ENCODE data around the gene RASL10A.
"Not testable (repeated sequence)": the region's sequence is repeated elsewhere in the genome, so short reads cannot be mapped to it uniquely, and the experiment has no call there.

RASL10A gene, protein sequence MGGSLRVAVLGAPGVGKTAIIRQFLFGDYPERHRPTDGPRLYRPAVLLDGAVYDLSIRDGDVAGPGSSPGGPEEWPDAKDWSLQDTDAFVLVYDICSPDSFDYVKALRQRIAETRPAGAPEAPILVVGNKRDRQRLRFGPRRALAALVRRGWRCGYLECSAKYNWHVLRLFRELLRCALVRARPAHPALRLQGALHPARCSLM

DNA sequence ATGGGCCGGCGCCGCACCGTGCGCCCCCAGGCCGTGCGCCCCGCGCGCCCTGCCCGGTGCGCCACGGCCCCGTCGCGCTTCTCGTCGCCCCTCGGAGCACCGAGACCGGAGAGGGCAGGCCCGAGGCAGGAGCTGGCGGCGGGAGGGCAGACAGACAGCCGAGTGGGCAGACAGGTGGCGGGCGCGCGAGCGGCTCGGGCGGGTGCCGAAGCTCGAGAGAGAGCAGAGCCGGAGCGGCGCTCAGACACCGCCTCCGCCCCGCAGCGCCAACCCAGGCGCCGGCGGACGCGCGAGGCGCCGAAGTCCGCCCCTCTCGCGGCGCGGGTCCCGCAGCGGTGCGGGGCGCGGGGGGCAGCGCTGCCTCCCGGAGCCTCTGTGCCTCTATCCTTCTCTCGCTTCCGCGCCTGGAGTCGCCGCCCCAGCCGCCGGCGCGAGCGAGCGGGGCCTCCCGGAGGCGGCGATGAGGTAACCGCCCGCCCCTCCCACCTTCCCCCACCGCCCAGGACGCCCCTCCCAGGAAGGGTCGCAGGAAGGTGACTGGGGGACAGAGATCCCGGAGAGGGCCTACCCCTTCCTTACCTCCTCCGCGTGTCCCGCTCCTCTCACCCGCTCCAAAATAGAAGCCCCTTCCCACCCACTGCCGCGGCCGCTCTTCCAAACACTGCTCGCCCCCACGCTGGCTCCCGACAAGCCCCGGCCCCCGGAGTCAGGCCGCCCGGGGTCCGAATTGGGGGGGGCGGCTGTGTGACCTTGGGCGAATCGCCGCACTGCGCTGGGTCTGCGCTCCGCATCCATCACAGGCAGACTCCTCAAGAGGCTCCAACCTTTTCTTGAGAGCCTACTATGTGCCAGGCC is at the start of gene RASL10A:
Gene RASL10A, minus strand, starts transcription at position 412 of the 855 bp plus-strand sequence. CDS start 451 bp downstream, outside the sequence.
- H3K4me1 ChIP-seq, result peaks cover 10 to 37% (median 27%) of the 10 kb centered on the region in 10 experiments
- peaks cover 0 to 5% (median 0%) of the 10 kb centered on the region in 11 experiments; a peak in 1 of 22 replicates for H3K9me3 ChIP-seq (replicated peaks in 1 of 11)
- H3K4me2 ChIP-seq, result peak within 1 kb of the TSS in 4 of 11 experiments; percentile 7 to 34 (median 10); a peak in 3 of 22 replicates
- no peak within 1 kb of the TSS for H3K9ac ChIP-seq
- H3K27me3 ChIP-seq, result peaks cover 47 to 64% (median 56%) of the 10 kb centered on the region in 11 experiments
- peaks cover 0 to 4% (median 0%) of the 10 kb centered on the region in 11 experiments; a peak in 1 of 22 replicates for H3K36me3 ChIP-seq
- TF ChIP-seq Cebpa-rat (IDR thresholded peaks at IDR 0.05), result no peak
- no peak within 1 kb of the TSS for H3K27ac ChIP-seq
- no peak within 1 kb of the TSS for H3K4me3 ChIP-seq
- peaks cover under 1 to 59% (median 21%) of the 10 kb centered on the region in 11 experiments; a peak in 16 of 22 replicates for H4K20me1 ChIP-seq

DNA sequence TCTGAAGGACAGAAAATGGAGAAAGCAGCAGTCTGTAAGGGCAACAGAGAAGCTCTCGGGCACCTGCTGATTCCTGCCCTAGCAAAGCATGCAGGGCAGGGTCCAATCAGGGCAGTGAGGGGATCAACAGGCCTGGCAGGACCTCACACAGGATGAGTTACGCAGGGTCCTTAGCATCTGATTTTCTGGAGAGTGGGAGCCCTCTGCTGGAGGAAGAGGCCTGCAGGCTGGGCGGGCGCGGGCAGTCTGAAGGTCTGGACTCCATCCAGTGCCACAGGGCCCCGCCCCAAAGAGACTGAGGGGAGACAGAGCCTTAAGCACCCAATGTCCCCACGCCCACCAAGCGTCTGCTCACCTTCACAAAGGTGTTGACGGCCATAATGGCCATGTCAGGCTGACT is 44.0 kb upstream of the RASL10A start:
- no peak for TF ChIP-seq Cebpa-rat (IDR thresholded peaks at IDR 0.05)
- H3K4me2 ChIP-seq, result peak overlapping the region in 3 of 11 experiments; percentile 15 to 59 (median 24); a peak in 4 of 22 replicates
- H3K9me3 ChIP-seq (replicated peaks in 1 of 11), result no peaks in the 10 kb centered on the region
- peaks cover 48 to 87% (median 58%) of the 10 kb centered on the region in 11 experiments for H3K36me3 ChIP-seq
- H4K20me1 ChIP-seq, result peaks cover 49 to 98% (median 80%) of the 10 kb centered on the region in 11 experiments; a peak in 21 of 22 replicates
- no peak overlapping the region for H3K4me3 ChIP-seq
- no peak overlapping the region for H3K9ac ChIP-seq
- H3K27me3 ChIP-seq, result peaks cover 0 to 41% (median 0%) of the 10 kb centered on the region in 11 experiments; a peak in 10 of 22 replicates
- no peak overlapping the region for H3K27ac ChIP-seq
- H3K4me1 ChIP-seq, result peaks cover 24 to 61% (median 28%) of the 10 kb centered on the region in 10 experiments

DNA sequence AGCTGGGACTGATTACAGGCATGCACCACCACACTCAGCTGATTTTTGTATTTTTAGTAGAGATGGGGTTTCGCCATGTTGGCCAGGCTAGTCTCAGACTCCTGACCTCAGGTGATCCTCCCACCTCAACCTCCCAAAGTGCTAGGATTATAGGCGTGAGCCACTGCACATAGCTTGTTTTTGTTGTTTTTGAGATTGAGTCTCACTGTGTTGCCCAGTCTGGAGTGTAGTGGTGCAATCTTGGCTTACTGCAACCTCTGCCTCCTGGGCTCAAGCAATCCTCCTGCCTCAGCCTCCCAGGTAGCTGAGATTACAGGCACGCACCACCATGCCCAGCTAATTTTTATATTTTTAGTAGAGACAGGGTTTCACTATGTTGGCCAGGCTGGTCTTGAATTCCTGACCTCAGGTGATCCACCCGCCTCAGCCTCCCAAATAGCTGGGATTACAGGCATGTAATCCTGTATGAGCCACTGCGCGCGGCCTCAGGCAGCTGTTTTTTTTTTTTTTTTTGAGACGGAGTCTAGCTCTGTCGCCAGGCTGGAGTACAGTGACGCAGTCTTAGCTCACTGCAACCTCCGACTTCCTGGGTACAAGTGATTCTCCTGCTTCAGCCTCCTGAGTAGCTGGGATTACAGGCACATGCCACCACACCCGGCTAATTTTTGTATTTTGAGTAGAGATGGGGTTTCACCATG is 41.8 kb upstream of the RASL10A start:
- peaks cover 56 to 99% (median 82%) of the 10 kb centered on the region in 11 experiments for H4K20me1 ChIP-seq
- peaks cover 54 to 98% (median 67%) of the 10 kb centered on the region in 11 experiments for H3K36me3 ChIP-seq
- H3K9ac ChIP-seq; H3K9me3 ChIP-seq (replicated peaks in 1 of 11); H3K27ac ChIP-seq; H3K4me3 ChIP-seq; H3K4me2 ChIP-seq: not testable (repeated sequence)
- H3K4me1 ChIP-seq, result peaks cover 30 to 60% (median 34%) of the 10 kb centered on the region in 10 experiments
- H3K27me3 ChIP-seq, result peaks cover 0 to 41% (median 0%) of the 10 kb centered on the region in 11 experiments; a peak in 10 of 22 replicates

DNA sequence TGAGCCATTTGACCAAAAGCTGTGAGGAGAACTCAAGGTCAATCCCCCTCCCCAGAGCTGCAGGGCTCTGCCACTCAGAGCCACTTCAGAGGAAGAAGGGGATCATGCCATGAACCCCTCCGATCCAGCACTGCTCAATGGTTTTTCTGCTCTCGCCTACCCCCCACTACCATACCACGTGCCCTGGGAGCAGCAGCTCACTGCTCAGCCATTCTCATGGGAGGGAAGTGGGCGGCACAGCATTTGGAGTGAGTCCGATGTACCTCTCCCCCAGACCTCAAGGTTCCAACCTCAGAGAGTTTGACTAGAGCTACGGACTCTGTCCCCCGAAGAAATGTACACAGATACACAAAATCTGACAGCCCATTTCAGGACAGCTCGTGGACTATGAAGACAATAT is 38.4 kb upstream of the RASL10A start:
- peaks cover 80 to 100% (median 92%) of the 10 kb centered on the region in 11 experiments for H3K36me3 ChIP-seq
- H3K9me3 ChIP-seq (replicated peaks in 1 of 11), result no peaks in the 10 kb centered on the region
- peaks cover 0 to 14% (median 0%) of the 10 kb centered on the region in 11 experiments; a peak in 1 of 22 replicates for H3K27me3 ChIP-seq
- peaks cover 48 to 100% (median 69%) of the 10 kb centered on the region in 11 experiments for H4K20me1 ChIP-seq
- TF ChIP-seq Cebpa-rat (IDR thresholded peaks at IDR 0.05), result no peak
- peaks cover 31 to 38% (median 33%) of the 10 kb centered on the region in 10 experiments for H3K4me1 ChIP-seq
- H3K4me2 ChIP-seq, result peak overlapping the region; percentile 49 to 90 (median 77)
- H3K4me3 ChIP-seq, result 0 out of 20 replicates have a peak overlapping the region, but pooled peaks of 1 of the 10 experiments have one; percentile 1
- H3K9ac ChIP-seq, result peak overlapping the region in 5 of 11 experiments; percentile 1 to 61 (median 3); a peak in 4 of 22 replicates
- H3K27ac ChIP-seq, result no peak overlapping the region

DNA sequence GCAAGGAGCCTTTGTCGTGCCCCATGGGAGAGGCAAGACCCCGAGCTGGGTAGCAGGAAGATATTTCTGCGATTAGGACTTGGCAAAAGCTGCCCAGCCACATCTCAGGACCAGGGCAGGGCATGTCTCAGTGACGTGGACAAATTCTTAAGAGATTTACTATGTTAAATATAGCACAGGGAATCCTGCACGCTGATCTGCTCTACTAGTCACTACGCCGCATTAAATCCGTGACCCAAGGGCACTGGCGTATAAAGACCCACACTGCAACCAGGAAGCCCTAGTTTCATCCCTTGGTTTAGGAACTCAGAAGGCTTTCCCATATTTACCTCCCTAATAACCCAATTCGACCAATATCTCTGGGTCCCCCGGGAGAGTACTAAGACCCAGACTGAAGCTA is 37.8 kb upstream of the RASL10A start:
- Histone ChIP-seq H4K20me1 (peaks cover 43 to 98% (median 63%) of the 10 kb centered on the region in 11 experiments), H3K4me2 (peak overlapping the region; percentile 49 to 90 (median 77)), H3K27ac (no peak overlapping the region), H3K9ac (peak overlapping the region in 4 of 11 experiments; percentile 1 to 61 (median 7); a peak in 5 of 22 replicates), H3K4me3 (no peak overlapping the region), H3K9me3 (replicated peaks in 1 of 11) (no peaks in the 10 kb centered on the region), H3K4me1 (peaks cover 31 to 38% (median 33%) of the 10 kb centered on the region in 10 experiments), H3K27me3 (peaks cover 0 to 14% (median 0%) of the 10 kb centered on the region in 11 experiments; a peak in 1 of 22 replicates), H3K36me3 (peaks cover 80 to 100% (median 92%) of the 10 kb centered on the region in 11 experiments)
- no peak for TF ChIP-seq Cebpa-rat (IDR thresholded peaks at IDR 0.05)

DNA sequence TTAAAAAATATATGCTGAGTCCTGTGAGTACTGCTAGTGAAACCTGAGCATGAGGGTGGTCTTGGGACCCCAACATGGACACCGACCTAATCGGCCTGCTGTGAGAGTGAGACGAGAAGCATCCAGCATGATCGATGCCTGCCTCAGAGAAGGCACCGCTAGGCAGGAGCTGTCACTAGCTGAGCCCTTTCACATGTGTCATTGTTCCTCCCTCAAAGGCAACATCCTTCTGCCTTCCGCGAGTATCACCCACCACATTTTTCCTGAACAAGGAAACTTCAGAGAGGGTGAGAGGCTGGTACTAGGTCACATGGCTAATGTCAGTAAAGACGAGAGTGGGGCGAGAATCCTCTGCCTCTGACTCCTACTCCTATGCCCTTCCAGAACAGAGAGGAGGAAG is 37.3 kb upstream of the RASL10A start:
- peak overlapping the region in 4 of 11 experiments; percentile 1 to 61 (median 7); a peak in 4 of 22 replicates for H3K9ac ChIP-seq
- no peaks in the 10 kb centered on the region for H3K9me3 ChIP-seq (replicated peaks in 1 of 11)
- peaks cover 38 to 98% (median 58%) of the 10 kb centered on the region in 11 experiments for H4K20me1 ChIP-seq
- TF ChIP-seq Cebpa-rat (IDR thresholded peaks at IDR 0.05), result no peak
- H3K27me3 ChIP-seq, result peaks cover 0 to 14% (median 0%) of the 10 kb centered on the region in 11 experiments; a peak in 1 of 22 replicates
- H3K27ac ChIP-seq, result no peak overlapping the region
- H3K36me3 ChIP-seq, result peaks cover 80 to 100% (median 92%) of the 10 kb centered on the region in 11 experiments
- no peak overlapping the region for H3K4me3 ChIP-seq
- peak overlapping the region; percentile 49 to 90 (median 77); a peak in 21 of 22 replicates for H3K4me2 ChIP-seq
- H3K4me1 ChIP-seq, result peaks cover 31 to 38% (median 33%) of the 10 kb centered on the region in 10 experiments

DNA sequence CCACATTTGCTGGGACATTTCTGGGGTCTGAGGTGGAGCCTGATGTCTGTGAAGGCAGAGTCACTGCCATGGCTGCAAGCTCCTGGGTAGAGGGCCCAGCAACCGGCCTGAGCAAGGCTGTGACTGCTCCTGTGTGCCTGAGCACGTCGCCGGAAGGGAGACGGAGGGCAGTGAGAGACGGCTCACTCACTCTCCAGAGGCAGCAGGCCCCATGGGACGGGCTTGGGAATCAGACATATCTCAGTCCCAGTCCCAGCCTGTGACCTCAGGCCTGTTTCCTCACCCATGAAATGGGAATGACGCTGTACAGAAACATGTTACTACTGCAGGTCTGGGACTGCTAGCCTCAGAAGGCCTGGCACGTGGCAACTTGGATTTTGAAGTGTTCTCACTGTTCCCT is 36.4 kb upstream of the RASL10A start:
- Histone ChIP-seq H3K36me3 (peaks cover 83 to 100% (median 92%) of the 10 kb centered on the region in 11 experiments), H3K9ac (no peak overlapping the region), H3K4me3 (no peak overlapping the region), H3K27ac (no peak overlapping the region), H4K20me1 (peaks cover 38 to 99% (median 56%) of the 10 kb centered on the region in 11 experiments), H3K9me3 (replicated peaks in 1 of 11) (no peaks in the 10 kb centered on the region), H3K4me2 (0 out of 22 replicates have a peak overlapping the region, but pooled peaks of 1 of the 11 experiments have one; percentile 77), H3K27me3 (peaks cover 0 to 14% (median 0%) of the 10 kb centered on the region in 11 experiments; a peak in 1 of 22 replicates), H3K4me1 (peaks cover 31 to 38% (median 33%) of the 10 kb centered on the region in 10 experiments)
- TF ChIP-seq Cebpa-rat (IDR thresholded peaks at IDR 0.05), result no peak

DNA sequence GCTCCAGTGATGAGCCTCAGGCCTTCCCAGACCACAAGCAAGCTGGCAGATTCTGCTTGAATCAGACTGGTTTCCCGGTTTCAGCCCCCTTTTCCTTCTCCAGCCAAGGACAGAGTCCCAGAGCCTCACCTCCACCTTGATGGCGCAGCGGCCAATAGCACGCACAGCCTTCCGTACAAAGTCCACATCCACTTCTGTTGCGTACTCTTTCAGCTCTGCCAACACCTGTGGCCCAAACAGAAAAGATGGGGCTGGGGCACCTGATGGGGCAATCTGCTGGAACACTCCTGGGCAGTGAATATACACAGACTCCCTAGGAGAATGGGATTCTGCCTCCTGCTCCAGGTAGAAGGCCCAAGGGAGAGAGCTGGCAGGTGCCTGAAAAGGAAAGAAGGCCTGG is 35.5 kb upstream of the RASL10A start:
- Histone ChIP-seq H3K4me2 (no peak overlapping the region), H4K20me1 (peaks cover 35 to 99% (median 53%) of the 10 kb centered on the region in 11 experiments), H3K27me3 (peaks cover 0 to 10% (median 0%) of the 10 kb centered on the region in 11 experiments; a peak in 1 of 22 replicates), H3K9me3 (replicated peaks in 1 of 11) (no peaks in the 10 kb centered on the region), H3K36me3 (peaks cover 83 to 100% (median 92%) of the 10 kb centered on the region in 11 experiments), H3K4me1 (peaks cover 31 to 38% (median 33%) of the 10 kb centered on the region in 10 experiments), H3K9ac (no peak overlapping the region), H3K4me3 (no peak overlapping the region), H3K27ac (no peak overlapping the region)
- no peak for TF ChIP-seq Cebpa-rat (IDR thresholded peaks at IDR 0.05)

Measured in BLaER1 treated with 17β-estradiol and CSF1 and Interleukin-3, amounts not matched to agents 10 nM and 100 nM (cell line).